Measurements from ENCODE around the gene NPAS2. TPM values are rescaled to one million over a fixed set of nuclear protein-coding genes. Genes with fewer than 3 reads are reported as not detected.

Gene NPAS2
- total RNA-seq, 1 experiment from 2014 or later = 20.4 TPM

- peak overlapping the region; percentile 65 for H3K4me2 ChIP-seq (ENCODE audit: low read length)
- RAD21 ChIA-PET (ENCODE audit: low non-redundant PET in 1 of 2, low total read pairs in 2 of 2, uncharacterized antibody in 2 of 2, unreplicated experiment in 2 of 2) = no interaction called here
- no peaks in the 10 kb centered on the region for H3K9me3 ChIP-seq (ENCODE audit: control insufficient read depth in 1 of 2, insufficient read depth in 1 of 2, low read depth in 1 of 2, low read length in 2 of 2)
- intact Hi-C loops (cut with micrococcal nuclease) = no loop called here
- no peak overlapping the region; a peak in 1 of 4 replicates for H3K4me3 ChIP-seq (replicated peaks in 1 of 2; ENCODE audit: low read depth in 1 of 2, low read length in 2 of 2)
- H3K36me3 ChIP-seq (ENCODE audit: control insufficient read depth in 1 of 2, insufficient read depth in 2 of 2, low read length in 2 of 2) = no peaks in the 10 kb centered on the region; a peak in 1 of 4 replicates
- no peaks in the 10 kb centered on the region for H4K20me1 ChIP-seq (ENCODE audit: insufficient read depth)
- CTCF ChIA-PET = no interaction called here
- BruUV-seq (replicated peaks) = no TSS peak
- ATAC-seq = peak; percentile 88
- POLR2A ChIA-PET = interaction anchor here (1.5 kb wide), 1 partner anchor 9 kb away, joined by 7 read pairs; no protein-coding TSS in a partner anchor
- peak overlapping the region; percentile 18 for H3K9ac ChIP-seq (ENCODE audit: low read length)
- no peak overlapping the region for H2AFZ ChIP-seq (ENCODE audit: low read depth, low read length, poor library complexity, severe bottlenecking)
- H3K9me2 ChIP-seq (ENCODE audit: insufficient read depth) = no peaks in the 10 kb centered on the region
- no peaks in the 10 kb centered on the region for H3K27me3 ChIP-seq (ENCODE audit: insufficient read depth, low read length)
- H3K27ac ChIP-seq (ENCODE audit: low read depth, low read length) = peak overlapping the region; percentile 46
- H3K4me1 ChIP-seq (ENCODE audit: control insufficient read depth in 1 of 2, insufficient read depth in 2 of 2, low read length in 2 of 2) = peaks cover 45 to 55% of the 10 kb centered on the region in 2 experiments
- no peaks in the 10 kb centered on the region for H3K79me2 ChIP-seq (ENCODE audit: insufficient read depth, low read length)
- peak; percentile 87 for DNase-seq (ENCODE audit: low read depth, low spot score)
- TF ChIP-seq CBX3 (IDR thresholded peaks at IDR 0.05; ENCODE audit: low read depth) = peak; percentile 86
- peak; percentile 54 for TF ChIP-seq POLR2AphosphoS5 (IDR thresholded peaks at IDR 0.05; ENCODE audit: low read depth, low read length)
- no peak for TF ChIP-seq POLR2A (IDR thresholded peaks at IDR 0.05; ENCODE audit: borderline replicate concordance, extremely low read depth, insufficient read depth, insufficient read length)
- no peak for TF ChIP-seq RAD21 (IDR thresholded peaks at IDR 0.05; ENCODE audit: low read depth)
- no peak for TF ChIP-seq ATF3 (IDR thresholded peaks at IDR 0.05)
- no peak for TF ChIP-seq ZFX (IDR thresholded peaks at IDR 0.05)
- TF ChIP-seq ZNF274 (IDR thresholded peaks at IDR 0.05; ENCODE audit: low read depth, low read length) = no peak
- TF ChIP-seq ZBTB33 (IDR thresholded peaks at IDR 0.05; ENCODE audit: extremely low read depth, insufficient replicate concordance, low read length) = no peak
- no peak for TF ChIP-seq SIN3A (IDR thresholded peaks at IDR 0.05; ENCODE audit: low read depth)
- TF ChIP-seq CTCF (IDR thresholded peaks at IDR 0.05 in 2 of 3, conservative IDR thresholded peaks at IDR 0.05 in 1 of 3; ENCODE audit: borderline replicate concordance in 1 of 3, insufficient read depth in 1 of 3, low read depth in 2 of 3, low read length in 2 of 3) = peak in 1 of 3 experiments; percentile 9; a peak in 1 of 6 replicates
- TF ChIP-seq SRF (IDR thresholded peaks at IDR 0.05; ENCODE audit: low read depth) = peak; percentile 55; the same call in 1 of the 2 replicates
- TF ChIP-seq EGR1 (IDR thresholded peaks at IDR 0.05; ENCODE audit: low read depth) = 0 out of 2 replicates have a peak, but pooled peaks have one; percentile 28
- TF ChIP-seq FOSL1 (IDR thresholded peaks at IDR 0.05; ENCODE audit: low read depth) = peak; percentile 88
- no peak for TF ChIP-seq TCF7L2 (IDR thresholded peaks at IDR 0.05; ENCODE audit: borderline replicate concordance, extremely low read depth, insufficient read depth, insufficient read length)
- no peak for TF ChIP-seq ELF1 (IDR thresholded peaks at IDR 0.05; ENCODE audit: borderline replicate concordance, low read depth)
- peak; percentile 85 for TF ChIP-seq JUND (IDR thresholded peaks at IDR 0.05)
- TF ChIP-seq CEBPB (IDR thresholded peaks at IDR 0.05; ENCODE audit: low read depth) = no peak; the same call in 1 of the 2 replicates
- no peak for TF ChIP-seq EZH2phosphoT487 (IDR thresholded peaks at IDR 0.05; ENCODE audit: borderline replicate concordance)
- TF ChIP-seq SP1 (IDR thresholded peaks at IDR 0.05; ENCODE audit: low read depth) = peak; percentile 62
- TF ChIP-seq EZH2 (IDR thresholded peaks at IDR 0.05) = no peak
- no peak for TF ChIP-seq REST (IDR thresholded peaks at IDR 0.05; ENCODE audit: low read depth)
These were observed 73.6 kb downstream of the NPAS2 start for GRCh38 chr2:100893392-100894104.

Data from HCT116 (cell line).